ENCODE measurements around the gene APOE. TPM values are rescaled to one million over a fixed set of nuclear protein-coding genes. Genes with fewer than 3 reads are reported as not detected.
A peak's percentile ranks its signal among the peaks of the same experiment; 100 is the strongest.
"Not testable (repeated sequence)": the region's sequence is repeated elsewhere in the genome, so short reads cannot be mapped to it uniquely, and the experiment has no call there.

Gene APOE
- total RNA-seq, 1 donor from 2014 or later: 65.9 TPM

DNA sequence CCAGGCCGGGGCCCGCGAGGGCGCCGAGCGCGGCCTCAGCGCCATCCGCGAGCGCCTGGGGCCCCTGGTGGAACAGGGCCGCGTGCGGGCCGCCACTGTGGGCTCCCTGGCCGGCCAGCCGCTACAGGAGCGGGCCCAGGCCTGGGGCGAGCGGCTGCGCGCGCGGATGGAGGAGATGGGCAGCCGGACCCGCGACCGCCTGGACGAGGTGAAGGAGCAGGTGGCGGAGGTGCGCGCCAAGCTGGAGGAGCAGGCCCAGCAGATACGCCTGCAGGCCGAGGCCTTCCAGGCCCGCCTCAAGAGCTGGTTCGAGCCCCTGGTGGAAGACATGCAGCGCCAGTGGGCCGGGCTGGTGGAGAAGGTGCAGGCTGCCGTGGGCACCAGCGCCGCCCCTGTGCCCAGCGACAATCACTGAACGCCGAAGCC, 3.3 kb downstream of the APOE start:
- Mint-ChIP-seq H3K4me3 (ENCODE audit: unreplicated experiment) (no peak overlapping the region), H3K27me3 (ENCODE audit: unreplicated experiment) (peaks cover 4% of the 10 kb centered on the region), H3K36me3 (ENCODE audit: unreplicated experiment) (no peaks in the 10 kb centered on the region), H3K9me3 (ENCODE audit: unreplicated experiment) (peaks cover 4% of the 10 kb centered on the region), H3K27ac (ENCODE audit: unreplicated experiment) (no peak overlapping the region), H3K4me1 (ENCODE audit: low read depth, unreplicated experiment) (no peaks in the 10 kb centered on the region)
- no peak for TF ChIP-seq CTCF (IDR thresholded peaks at IDR 0.05; ENCODE audit: partially characterized antibody, unreplicated experiment)
- DNase-seq: no peak

DNA sequence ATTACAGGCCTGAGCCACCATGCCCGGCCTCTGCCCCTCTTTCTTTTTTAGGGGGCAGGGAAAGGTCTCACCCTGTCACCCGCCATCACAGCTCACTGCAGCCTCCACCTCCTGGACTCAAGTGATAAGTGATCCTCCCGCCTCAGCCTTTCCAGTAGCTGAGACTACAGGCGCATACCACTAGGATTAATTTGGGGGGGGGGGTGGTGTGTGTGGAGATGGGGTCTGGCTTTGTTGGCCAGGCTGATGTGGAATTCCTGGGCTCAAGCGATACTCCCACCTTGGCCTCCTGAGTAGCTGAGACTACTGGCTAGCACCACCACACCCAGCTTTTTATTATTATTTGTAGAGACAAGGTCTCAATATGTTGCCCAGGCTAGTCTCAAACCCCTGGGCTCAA, 4.2 kb downstream of the APOE start:
- peaks cover 3% of the 10 kb centered on the region for H3K4me1 Mint-ChIP-seq (ENCODE audit: low read depth, unreplicated experiment)
- H3K27me3 Mint-ChIP-seq (ENCODE audit: unreplicated experiment): peaks cover 6% of the 10 kb centered on the region
- no peak overlapping the region for H3K4me3 Mint-ChIP-seq (ENCODE audit: unreplicated experiment)
- H3K36me3 Mint-ChIP-seq (ENCODE audit: unreplicated experiment): no peaks in the 10 kb centered on the region
- DNase-seq: no peak
- TF ChIP-seq CTCF (IDR thresholded peaks at IDR 0.05; ENCODE audit: partially characterized antibody, unreplicated experiment): no peak
- peaks cover 4% of the 10 kb centered on the region for H3K9me3 Mint-ChIP-seq (ENCODE audit: unreplicated experiment)
- H3K27ac Mint-ChIP-seq (ENCODE audit: unreplicated experiment): no peak overlapping the region

DNA sequence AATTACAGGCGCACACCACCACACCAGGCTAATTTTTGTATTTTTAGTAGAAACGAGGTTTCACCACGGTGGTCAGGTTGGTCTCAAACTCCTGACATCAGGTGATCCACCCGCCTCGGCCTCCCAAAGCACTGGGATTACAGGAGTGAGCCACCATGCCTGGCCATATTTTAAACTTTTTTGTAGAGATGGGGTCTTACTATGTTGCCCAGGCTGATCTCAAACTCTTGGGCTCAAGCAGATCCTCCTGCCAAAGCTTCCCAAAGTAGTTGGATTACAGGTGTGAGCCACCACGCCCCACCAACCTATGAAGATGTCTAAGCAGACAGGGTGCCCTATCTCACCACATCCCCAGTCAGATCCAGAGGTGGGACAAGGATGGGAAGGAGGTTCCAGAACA, 6.3 kb downstream of the APOE start:
- H3K4me1 Mint-ChIP-seq (ENCODE audit: low read depth, unreplicated experiment); H3K36me3 Mint-ChIP-seq (ENCODE audit: unreplicated experiment); H3K27me3 Mint-ChIP-seq (ENCODE audit: unreplicated experiment); DNase-seq; H3K9me3 Mint-ChIP-seq (ENCODE audit: unreplicated experiment); H3K27ac Mint-ChIP-seq (ENCODE audit: unreplicated experiment); H3K4me3 Mint-ChIP-seq (ENCODE audit: unreplicated experiment): not testable (repeated sequence)

- Mint-ChIP-seq H3K27me3 (ENCODE audit: unreplicated experiment) (peaks cover 2% of the 10 kb centered on the region), H3K4me1 (ENCODE audit: low read depth, unreplicated experiment) (peaks cover 4% of the 10 kb centered on the region), H3K9me3 (ENCODE audit: unreplicated experiment) (peaks cover 3% of the 10 kb centered on the region), H3K4me3 (ENCODE audit: unreplicated experiment) (no peak overlapping the region), H3K36me3 (ENCODE audit: unreplicated experiment) (no peaks in the 10 kb centered on the region), H3K27ac (ENCODE audit: unreplicated experiment) (no peak overlapping the region)
- TF ChIP-seq CTCF (IDR thresholded peaks at IDR 0.05; ENCODE audit: partially characterized antibody, unreplicated experiment): no peak
- DNase-seq: no peak
Observed at GRCh38 chr19:44912854-44913253, 7.3 kb downstream of the APOE start.

DNA sequence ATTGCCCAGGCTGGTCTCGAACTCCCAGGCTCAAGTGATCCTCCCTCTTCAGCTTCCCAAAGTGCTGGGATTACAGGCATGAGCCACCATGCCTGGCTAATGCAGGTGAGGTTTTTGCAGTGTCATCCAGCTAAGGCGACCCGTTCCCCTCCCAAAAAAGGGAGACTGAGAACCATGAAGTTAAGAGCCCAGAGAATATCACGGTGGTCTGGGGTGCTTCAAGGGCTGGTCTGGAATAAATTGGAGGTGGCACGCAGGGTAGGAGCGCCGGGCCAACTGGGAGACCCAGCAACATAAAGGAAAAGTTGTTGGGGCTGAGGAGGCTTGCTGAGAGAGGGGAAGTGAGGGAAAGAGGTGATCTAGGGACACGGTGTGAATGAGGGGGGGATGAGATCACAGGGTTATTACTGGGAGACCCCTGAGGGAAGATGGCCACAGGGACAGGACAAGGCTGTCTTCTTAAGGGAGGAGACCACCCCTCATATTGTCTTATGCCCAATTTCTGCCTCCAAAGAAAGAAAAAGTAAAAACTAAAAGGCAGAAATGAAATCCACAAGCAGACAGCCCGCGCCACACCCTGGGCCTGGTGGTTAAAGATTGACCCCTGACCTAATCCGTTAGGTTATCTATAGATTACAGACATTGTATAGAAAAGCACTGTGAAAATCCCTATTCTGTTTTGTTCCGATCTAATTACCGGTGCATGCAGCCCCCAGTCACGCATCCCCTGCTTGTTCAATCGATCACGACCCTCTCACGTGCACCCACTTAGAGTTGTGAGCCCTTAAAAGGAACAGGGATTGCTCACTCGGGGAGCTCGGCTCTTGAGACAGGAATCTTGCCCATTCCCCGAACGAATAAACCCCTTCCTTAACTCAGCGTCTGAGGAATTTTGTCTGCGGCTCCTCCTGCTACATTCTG, 8.2 kb downstream of the APOE start:
- H3K36me3 Mint-ChIP-seq (ENCODE audit: unreplicated experiment); DNase-seq; H3K27ac Mint-ChIP-seq (ENCODE audit: unreplicated experiment); H3K9me3 Mint-ChIP-seq (ENCODE audit: unreplicated experiment); H3K4me1 Mint-ChIP-seq (ENCODE audit: low read depth, unreplicated experiment); H3K27me3 Mint-ChIP-seq (ENCODE audit: unreplicated experiment): not testable (repeated sequence)
- peak overlapping the region; percentile 94 for H3K4me3 Mint-ChIP-seq (ENCODE audit: unreplicated experiment)

DNA sequence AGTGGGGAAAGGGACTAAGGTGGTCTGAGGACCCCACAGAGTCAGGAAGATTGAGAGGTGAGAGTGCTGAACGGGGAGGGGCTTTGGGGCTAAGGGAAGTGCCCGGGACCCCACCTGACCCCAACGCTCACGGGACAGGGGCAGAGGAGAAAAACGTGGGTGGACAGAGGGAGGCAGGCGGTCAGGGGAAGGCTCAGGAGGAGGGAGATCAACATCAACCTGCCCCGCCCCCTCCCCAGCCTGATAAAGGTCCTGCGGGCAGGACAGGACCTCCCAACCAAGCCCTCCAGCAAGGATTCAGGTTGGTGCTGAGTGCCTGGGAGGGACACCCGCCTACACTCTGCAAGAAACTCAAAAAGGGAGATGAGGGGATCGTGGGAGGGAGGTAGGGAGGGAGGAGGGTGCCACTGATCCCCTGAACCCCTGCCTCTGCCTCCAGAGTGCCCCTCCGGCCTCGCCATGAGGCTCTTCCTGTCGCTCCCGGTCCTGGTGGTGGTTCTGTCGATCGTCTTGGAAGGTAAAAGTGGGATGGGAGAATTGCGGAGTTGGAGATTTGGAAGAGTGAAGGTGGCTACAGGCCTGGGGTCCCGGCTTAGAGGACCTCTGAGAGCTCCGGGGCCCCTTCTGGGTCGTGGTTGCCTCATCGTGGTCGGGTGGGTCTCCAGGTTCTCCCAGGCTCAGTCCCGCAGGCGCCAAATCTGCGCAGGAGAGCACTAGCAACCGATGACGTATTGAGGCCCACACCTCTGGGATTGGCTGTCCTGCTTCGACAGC, 9.0 kb downstream of the APOE start, which contains the start of gene APOC1:
TSS of gene APOC1 (plus strand) at position 176 of the 774 bp plus-strand sequence. CDS start at position 460, 284 bp downstream.
- Mint-ChIP-seq H3K27ac (ENCODE audit: unreplicated experiment) (peak within 1 kb of the TSS; percentile 89), H3K4me3 (ENCODE audit: unreplicated experiment) (peak within 1 kb of the TSS; percentile 94)
- H3K36me3 Mint-ChIP-seq (ENCODE audit: unreplicated experiment); H3K27me3 Mint-ChIP-seq (ENCODE audit: unreplicated experiment); H3K9me3 Mint-ChIP-seq (ENCODE audit: unreplicated experiment); H3K4me1 Mint-ChIP-seq (ENCODE audit: low read depth, unreplicated experiment): not testable (repeated sequence)
- DNase-seq: peak; percentile 89
